HS-5 (cell line): ENCODE measurements around the gene NRCAM.

Experiments used
- DNase-seq: peaks from one replicate; pipeline ENCODE4 v3.0.0-alpha.2; 2012; ENCODE audit warnings: low read depth

Gene NRCAM

GRCh38 chr7:108459922-108460551 lies 3.8 kb upstream of the NRCAM start:
- no peak for DNase-seq

GRCh38 chr7:108457871-108458270 lies 1.6 kb upstream of the NRCAM start:
- no peak for DNase-seq

GRCh38 chr7:108456845-108457540 lies 757 bp upstream of the NRCAM start:
- DNase-seq: no peak

DNA sequence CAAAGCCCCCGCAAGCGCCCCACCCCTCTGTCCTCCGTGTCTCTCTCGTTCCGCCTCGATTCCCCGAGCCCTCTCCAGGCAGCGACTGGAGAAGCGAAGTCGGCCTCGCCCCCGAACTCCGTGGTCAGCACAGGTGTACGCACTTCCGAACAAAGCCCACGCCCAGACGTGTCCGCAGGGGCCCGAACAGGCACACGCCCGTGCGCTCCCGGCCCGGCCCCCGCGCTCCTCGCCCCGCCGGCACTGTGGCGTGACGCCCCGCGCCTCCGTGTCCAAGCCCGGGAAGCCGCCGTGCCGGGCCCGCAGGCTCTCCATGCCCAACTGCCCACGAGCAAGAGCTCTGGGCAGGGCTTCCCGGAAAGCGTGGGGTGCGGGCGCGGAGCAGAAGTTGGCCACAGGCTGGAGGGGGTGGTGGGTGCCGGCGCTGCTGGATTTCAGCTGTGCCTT lies 662 bp downstream of the NRCAM start:
- no peak for DNase-seq

DNA sequence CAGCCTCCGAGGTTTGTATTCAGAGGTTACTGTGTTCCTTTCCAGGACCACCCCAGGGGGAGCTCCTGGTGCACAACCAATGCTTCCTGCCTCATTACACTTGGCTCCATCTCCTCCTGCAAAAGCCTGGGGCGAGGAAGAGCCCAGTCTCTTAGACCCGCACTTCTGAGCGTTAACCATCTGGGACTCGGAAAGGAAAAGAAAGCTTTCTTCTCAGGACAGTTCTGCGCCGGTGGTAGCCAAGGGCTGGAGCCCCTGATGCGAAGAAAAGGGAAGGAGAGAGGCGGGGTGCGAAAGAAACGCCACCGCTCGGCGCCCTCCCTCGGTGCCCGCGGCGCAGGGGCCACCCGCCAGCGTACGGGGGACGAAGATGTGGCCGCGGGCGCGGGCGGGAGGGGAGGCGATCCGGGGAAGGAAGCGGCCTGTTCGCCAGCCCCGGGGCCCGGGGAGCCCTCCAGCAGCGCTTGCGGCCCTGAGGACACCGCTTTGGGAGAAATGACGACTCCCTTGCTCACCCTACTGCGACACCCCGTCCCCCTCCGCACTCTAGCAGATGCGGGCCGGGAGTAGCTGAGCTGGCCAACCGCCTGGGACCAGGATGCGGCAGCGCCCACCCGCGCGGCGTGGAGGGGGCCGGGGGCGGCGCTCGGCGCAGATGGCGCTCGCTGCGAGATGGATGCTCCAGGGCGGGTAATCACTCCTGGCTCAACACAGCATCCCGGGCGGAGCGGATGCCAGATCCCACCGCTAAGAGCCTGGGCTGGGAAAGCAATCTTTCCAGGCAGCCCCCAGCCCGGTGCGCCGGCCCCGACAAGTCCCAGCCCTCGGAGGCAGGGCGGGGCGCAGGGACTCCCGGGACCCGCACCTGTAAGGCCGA lies 1.3 kb downstream of the NRCAM start:
- DNase-seq: no peak

DNA sequence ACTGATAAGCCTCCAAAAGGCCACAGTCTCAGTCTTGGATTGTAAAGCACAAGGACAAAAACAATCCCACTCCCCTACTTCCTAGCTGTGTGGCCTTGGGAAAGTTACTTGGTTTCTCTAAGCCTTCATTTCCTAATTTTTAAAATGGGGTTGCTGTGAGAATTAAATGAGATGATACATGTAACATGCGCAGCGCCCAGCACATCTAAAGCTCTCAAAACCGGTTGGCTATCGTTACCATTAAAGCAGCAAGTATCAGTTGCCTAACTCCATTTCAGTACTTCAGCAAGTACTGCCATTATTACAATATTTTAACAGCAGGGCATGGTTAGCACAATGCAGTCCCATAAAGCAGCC lies 1.9 kb downstream of the NRCAM start:
- DNase-seq: no peak

DNA sequence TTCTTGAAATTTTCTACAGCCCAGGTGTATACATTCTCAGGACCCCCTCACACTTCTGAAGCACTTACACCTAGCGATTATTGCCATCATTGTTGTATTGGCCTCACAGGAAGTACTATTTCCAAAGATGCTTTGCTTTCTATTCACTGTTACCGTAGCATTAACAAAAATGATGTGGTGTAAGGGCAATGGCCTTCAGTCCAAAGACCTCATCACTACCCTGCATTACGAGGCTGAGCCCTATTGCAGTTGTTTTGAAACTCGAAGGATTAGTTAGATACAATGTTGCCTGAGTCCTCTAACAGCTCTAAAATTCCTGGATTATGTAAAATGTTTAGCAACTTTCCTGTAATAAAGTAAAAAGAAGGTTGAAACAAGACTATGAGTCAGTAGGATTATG lies 2.9 kb downstream of the NRCAM start:
- no peak for DNase-seq

GRCh38 chr7:108452707-108453106 lies 3.5 kb downstream of the NRCAM start:
- DNase-seq: no peak

- no peak for DNase-seq
Observed at GRCh38 chr7:108451296-108451848, 4.9 kb downstream of the NRCAM start.

DNA sequence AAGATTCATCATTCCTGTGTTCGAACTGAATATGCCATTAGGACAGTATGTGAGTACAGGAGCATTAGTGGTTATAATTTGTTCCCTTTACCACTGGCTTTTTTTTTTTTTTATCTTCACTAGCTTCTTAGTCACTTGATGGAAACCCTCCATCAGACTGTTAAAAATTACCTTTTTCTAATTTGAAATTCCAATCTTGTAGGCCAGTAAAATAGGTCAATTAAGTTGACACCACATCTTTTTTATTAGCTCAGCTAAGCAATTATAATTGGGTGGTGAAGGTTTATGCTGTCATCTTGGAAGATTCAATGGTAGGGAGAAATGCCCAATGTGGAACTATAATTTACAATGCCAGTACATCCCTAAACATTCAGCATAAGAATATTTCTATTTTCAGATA lies 6.1 kb downstream of the NRCAM start:
- no peak for DNase-seq

DNA sequence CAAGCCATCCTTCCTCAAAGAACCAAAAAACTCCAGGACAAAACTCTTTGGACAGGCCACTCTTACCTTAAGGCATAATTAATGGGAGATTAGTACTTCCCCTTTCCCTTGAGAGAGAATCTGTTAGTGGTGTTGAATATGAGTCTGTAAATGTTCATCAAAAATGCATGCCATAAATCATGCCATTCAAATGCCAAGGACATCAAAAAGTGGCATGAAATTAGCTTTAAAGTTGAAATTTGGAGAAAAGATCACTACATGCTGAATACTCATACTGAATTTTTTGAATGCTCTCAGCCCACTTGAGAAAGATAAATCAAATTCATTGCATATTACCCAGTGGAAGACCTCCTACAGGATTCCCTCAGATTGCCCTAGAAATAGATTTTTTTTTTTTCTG lies 6.7 kb downstream of the NRCAM start:
- DNase-seq: no peak

DNA sequence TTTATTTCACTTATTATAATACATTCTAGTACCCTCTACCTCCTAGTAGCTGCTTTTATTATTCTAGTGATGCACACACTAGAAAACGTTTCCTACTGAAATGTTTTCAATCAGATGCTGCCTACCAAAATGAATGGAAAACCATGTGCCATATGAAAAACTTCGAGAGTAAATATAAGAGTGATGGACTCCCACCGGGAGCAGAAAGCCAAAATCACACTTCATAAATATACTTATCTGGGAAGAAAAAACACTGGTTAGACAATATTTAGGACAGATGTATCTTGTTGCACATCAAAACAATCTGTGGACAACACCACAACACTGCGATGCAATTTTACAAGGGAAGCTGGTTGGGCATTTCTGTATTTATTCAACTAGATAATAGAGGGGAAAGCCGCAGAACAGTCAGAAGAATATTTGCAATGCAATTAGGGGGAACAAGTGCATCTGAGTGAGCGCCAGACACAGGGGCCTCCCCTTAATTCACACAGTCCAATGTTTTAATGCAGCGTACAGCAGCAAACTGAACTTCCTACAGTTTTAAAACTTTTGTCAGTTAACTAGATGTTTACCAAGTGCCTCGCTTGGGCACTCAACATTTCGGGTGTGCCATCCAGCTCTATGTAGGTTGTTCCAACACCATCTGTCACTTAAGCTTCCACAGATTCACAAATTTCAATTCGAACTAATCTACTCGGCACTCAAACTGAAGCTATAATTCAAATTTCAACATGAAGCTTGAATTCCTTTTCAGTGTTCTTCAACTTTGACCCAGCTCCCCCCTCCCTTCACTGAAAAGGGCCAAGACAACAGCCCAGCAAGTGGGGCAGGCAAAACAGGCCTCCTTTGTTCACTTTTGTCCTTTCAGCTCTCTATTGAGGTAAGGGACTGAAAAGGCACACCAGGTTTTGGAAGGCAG lies 7.4 kb downstream of the NRCAM start:
- DNase-seq: no peak

DNA sequence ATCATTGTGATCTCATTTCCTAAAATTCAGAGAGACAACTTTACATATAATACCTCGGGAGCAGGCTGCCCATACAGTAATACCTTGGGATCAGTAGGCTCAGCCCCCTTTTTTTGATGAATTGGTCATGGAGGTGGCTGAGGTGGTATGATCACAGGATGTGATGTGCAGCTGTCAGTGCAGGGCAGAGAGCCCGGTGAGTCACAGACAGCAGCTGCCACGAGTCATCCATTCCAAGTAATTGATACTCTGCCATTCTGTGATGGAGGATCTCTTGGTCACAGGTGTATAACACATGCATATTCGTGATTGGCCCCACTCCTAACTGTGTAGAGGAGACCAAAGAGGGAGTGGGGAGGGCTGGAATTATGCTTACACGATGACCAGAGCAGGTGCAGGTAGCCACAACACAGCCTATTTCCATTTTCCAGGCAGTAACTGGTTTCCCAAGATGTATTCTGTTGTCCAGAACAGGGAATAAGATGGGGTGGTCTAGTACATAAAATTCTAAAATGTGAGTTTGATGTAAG lies 14.1 kb downstream of the NRCAM start:
- DNase-seq: peak; percentile 26

DNA sequence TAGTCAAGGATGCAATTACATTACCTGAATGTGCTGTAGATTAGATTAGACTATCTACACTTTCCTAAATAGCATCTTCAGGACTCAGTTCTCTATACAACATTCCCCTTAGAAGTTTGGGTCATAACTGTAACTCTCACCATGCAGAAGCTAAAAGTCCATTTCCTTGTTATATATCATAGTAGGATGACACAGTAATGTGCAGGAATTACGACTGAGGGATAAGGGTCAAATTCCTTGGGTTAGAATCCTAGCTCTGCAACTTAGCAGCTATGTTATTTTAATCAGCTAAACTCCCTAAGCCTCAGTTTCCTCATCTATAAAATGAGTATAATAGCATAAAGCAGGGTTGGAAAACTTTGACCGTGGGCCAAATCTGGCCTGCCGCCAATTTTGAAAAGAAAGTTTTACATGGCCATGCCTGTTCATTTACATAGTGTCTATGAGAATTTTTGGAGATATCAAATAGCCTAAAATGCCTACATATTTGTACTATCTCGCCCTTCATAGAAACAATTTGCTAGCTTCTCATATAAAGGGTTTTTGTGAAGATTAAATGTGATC lies 14.8 kb downstream of the NRCAM start:
- no peak for DNase-seq

- DNase-seq: no peak
Observed at GRCh38 chr7:108440613-108441012, 15.6 kb downstream of the NRCAM start.

DNA sequence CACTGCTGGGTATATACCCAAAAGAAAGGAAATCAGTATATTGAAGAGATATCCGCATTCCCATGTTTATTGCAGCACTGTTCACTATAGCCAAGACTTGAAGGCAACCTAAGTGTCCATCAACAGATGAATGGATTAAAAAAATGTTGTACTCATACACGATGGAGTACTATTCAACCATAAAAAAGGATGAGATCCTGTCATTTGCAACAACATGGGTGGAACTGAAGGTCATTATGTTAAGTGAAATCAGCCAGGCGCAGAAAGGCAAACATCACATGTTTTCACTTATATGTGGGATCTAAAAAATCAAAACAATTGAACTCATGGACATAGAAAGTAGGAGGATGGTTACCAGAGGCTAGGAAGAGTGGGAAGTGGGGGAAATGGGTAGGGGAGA lies 19.3 kb downstream of the NRCAM start:
- DNase-seq: no peak

- DNase-seq: no peak
Observed at GRCh38 chr7:108434010-108434409, 22.2 kb downstream of the NRCAM start.

- no peak for DNase-seq
Observed at GRCh38 chr7:108431099-108431498, 25.1 kb downstream of the NRCAM start.

- DNase-seq: no peak
Observed at GRCh38 chr7:108430664-108431063, 25.6 kb downstream of the NRCAM start.

GRCh38 chr7:108427766-108428165 lies 28.5 kb downstream of the NRCAM start:
- no peak for DNase-seq

GRCh38 chr7:108425714-108426275 lies 30.4 kb downstream of the NRCAM start:
- no peak for DNase-seq
